ENCODE data around the gene AMOTL2.

DNA sequence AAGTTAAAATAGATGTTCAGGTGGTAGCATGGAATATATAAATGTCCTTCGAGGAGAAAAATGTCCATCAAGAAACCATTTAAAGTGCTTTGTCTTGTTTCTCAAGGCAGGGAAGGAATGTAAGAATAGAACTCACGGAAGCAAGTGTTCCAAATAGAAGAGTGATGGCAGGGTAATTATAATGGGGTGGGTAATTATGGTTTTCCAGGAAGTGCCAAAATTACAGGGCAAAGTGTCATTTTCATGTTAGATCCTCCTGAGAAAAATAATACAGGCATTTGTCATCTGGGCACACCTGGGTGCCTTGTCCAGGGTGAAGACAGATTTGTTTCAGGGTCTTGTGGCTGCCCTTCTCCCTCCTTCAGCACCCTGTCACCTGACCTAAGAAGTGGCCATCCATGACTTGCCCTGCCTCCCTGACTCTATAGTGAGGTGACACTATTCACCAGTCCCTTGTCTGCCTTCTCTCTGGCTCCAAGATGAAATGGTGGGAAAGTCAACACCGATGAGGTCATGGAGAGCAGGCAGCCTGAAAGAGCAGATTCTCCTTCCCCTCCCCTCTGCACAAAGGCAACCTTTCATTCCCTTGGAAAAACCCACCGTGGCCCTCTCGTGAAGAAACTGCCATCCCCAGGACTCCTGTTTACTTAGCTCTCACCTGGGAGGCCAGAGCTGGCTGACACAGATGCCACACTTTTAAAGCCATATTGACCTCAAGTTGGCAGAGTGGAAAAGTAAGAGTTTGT lies 45.1 kb upstream of the AMOTL2 start:
- TF ChIP-seq JUNB (IDR thresholded peaks at IDR 0.05) (no peak), EHMT2 (IDR thresholded peaks at IDR 0.05; ENCODE audit: low read depth) (no peak), EP300 (IDR thresholded peaks at IDR 0.05) (no peak), CHD4 (IDR thresholded peaks at IDR 0.05; ENCODE audit: borderline replicate concordance) (no peak), SMC3 (IDR thresholded peaks at IDR 0.05) (no peak)
- TF ChIP-seq, protein P1, sequence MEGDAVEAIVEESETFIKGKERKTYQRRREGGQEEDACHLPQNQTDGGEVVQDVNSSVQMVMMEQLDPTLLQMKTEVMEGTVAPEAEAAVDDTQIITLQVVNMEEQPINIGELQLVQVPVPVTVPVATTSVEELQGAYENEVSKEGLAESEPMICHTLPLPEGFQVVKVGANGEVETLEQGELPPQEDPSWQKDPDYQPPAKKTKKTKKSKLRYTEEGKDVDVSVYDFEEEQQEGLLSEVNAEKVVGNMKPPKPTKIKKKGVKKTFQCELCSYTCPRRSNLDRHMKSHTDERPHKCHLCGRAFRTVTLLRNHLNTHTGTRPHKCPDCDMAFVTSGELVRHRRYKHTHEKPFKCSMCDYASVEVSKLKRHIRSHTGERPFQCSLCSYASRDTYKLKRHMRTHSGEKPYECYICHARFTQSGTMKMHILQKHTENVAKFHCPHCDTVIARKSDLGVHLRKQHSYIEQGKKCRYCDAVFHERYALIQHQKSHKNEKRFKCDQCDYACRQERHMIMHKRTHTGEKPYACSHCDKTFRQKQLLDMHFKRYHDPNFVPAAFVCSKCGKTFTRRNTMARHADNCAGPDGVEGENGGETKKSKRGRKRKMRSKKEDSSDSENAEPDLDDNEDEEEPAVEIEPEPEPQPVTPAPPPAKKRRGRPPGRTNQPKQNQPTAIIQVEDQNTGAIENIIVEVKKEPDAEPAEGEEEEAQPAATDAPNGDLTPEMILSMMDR (IDR thresholded peaks at IDR 0.05): no peak
